IMR-90 (cell line): ENCODE data around the gene CARM1. TPM values are rescaled to one million over a fixed set of nuclear protein-coding genes. Genes with fewer than 3 reads are reported as not detected.

Experiments used
- ATAC-seq: fragments of 200-7000 bp; cut with Tn5 transposase; 2 replicates; pipeline ENCODE4 v1.9.1; 2020; ENCODE audit warnings: low read depth, mild to moderate bottlenecking, moderate library complexity
- BruUV-seq: library from RNA; stranded (reverse); fragments of 400-500 nt; replicated peaks from 2 replicates; lab custom pipeline; 2021; lab: Mats Ljungman, UMichigan
- CTCF ChIA-PET: fragments of 300-600 bp; formaldehyde crosslinking; extraction: SDS; loops from one replicate; lab custom pipeline; 2021; ENCODE audit warnings: antibody characterized with exemption; lab: Yijun Ruan, JAX
- POLR2A ChIA-PET: fragments of 300-600 bp; sonication (Branson Sonifier 250); formaldehyde crosslinking; loops from one replicate; lab custom pipeline; 2022; ENCODE audit warnings: antibody characterized with exemption; ENCODE audit not compliant: unreplicated experiment; lab: Charles Lee
- DNase-seq: peaks from one replicate; pipeline ENCODE4 v3.0.0; 2013
- H2AFZ ChIP-seq: replicated peaks from 2 replicates; pipeline ENCODE3; 2013; ENCODE audit warnings: low read length, mild to moderate bottlenecking; ENCODE audit not compliant: poor library complexity
- H2AK5ac ChIP-seq: 2 replicates; pipeline ENCODE4 v1.6.1; 2013; ENCODE audit warnings: low read depth, low read length, inconsistent platforms
- H2AK9ac ChIP-seq: replicated peaks from 2 replicates; pipeline ENCODE3; 2013; ENCODE audit warnings: mild to moderate bottlenecking, low read depth, low read length, moderate library complexity; ENCODE audit not compliant: poor library complexity
- H2BK120ac ChIP-seq: 2 replicates; pipeline ENCODE4 v1.6.1; 2013; ENCODE audit warnings: low read depth, low read length, inconsistent platforms
- H2BK15ac ChIP-seq: 3 replicates; pipeline ENCODE4 v1.6.1; 2013; ENCODE audit warnings: low read depth, low read length, inconsistent platforms
- H2BK20ac ChIP-seq: 2 replicates; pipeline ENCODE4 v1.6.1; 2013; ENCODE audit warnings: low read depth, mild to moderate bottlenecking, inconsistent platforms, low read length, moderate library complexity
- H2BK5ac ChIP-seq: 2 replicates; pipeline ENCODE4 v1.6.1; 2013; ENCODE audit warnings: mild to moderate bottlenecking, low read depth, low read length, inconsistent platforms; ENCODE audit not compliant: poor library complexity, severe bottlenecking
- H3K14ac ChIP-seq: replicated peaks from 2 replicates; pipeline ENCODE4 v1.6.1; 2013; ENCODE audit warnings: low read depth, low read length, inconsistent platforms
- H3K18ac ChIP-seq: 2 replicates; pipeline ENCODE4 v1.6.1; 2013; ENCODE audit warnings: low read depth, low read length, control low read depth
- H3K23ac ChIP-seq: 2 replicates; pipeline ENCODE4 v1.6.1; 2013; ENCODE audit warnings: low read depth, low read length, inconsistent platforms
- H3K27ac ChIP-seq: 2 replicates; pipeline ENCODE4 v1.5.1; 2013; ENCODE audit warnings: mild to moderate bottlenecking, control low read depth, low read length; ENCODE audit not compliant: insufficient read depth
- H3K27me3 ChIP-seq: 2 replicates; pipeline ENCODE4 v1.6.1; 2013; ENCODE audit warnings: low read length; ENCODE audit not compliant: control insufficient read depth, insufficient read depth
- H3K36me3 ChIP-seq: 2 replicates; pipeline ENCODE4 v1.6.1; 2013; ENCODE audit warnings: low read length, mixed read lengths; ENCODE audit not compliant: control insufficient read depth, insufficient read depth
- H3K4ac ChIP-seq: 2 replicates; pipeline ENCODE4 v1.6.1; 2013; ENCODE audit warnings: low read depth, low read length, inconsistent platforms
- H3K4me1 ChIP-seq: 2 replicates; pipeline ENCODE4 v1.6.1; 2013; ENCODE audit warnings: low read length, mixed read lengths; ENCODE audit not compliant: control insufficient read depth, insufficient read depth
- H3K4me2 ChIP-seq: 2 replicates; pipeline ENCODE4 v1.6.1; 2013; ENCODE audit warnings: low read depth, mild to moderate bottlenecking, control low read depth, low read length, moderate library complexity
- H3K4me3 ChIP-seq: 2 replicates; pipeline ENCODE4 v1.5.1; 2013; ENCODE audit warnings: low read depth, mild to moderate bottlenecking, control low read depth, low read length, moderate library complexity; ENCODE audit not compliant: insufficient read depth
- H3K56ac ChIP-seq: 2 replicates; pipeline ENCODE4 v1.6.1; 2013; ENCODE audit warnings: low read length, inconsistent platforms; ENCODE audit not compliant: insufficient read depth; ENCODE audit errors: extremely low read depth
- H3K79me1 ChIP-seq, 2 experiments: 2 replicates each; pipeline ENCODE4 v1.6.1; 2013; ENCODE audit warnings: low read length in 2 of 2, inconsistent platforms in 1 of 2, low read depth in 1 of 2
- H3K9ac ChIP-seq: 2 replicates; pipeline ENCODE4 v1.6.1; 2013; ENCODE audit warnings: low read depth, low read length, control low read depth
- H3K9me1 ChIP-seq: 2 replicates; pipeline ENCODE4 v1.6.1; 2013; ENCODE audit warnings: low read length, inconsistent platforms; ENCODE audit not compliant: insufficient read depth
- H3K9me3 ChIP-seq: 2 replicates; pipeline ENCODE4 v1.6.1; 2013; ENCODE audit warnings: low read length; ENCODE audit not compliant: control insufficient read depth, insufficient read depth
- H4K20me1 ChIP-seq: 2 replicates; pipeline ENCODE4 v1.6.1; 2013; ENCODE audit warnings: low read length, inconsistent platforms; ENCODE audit not compliant: insufficient read depth
- H4K5ac ChIP-seq: 2 replicates; pipeline ENCODE4 v1.6.1; 2013; ENCODE audit warnings: mild to moderate bottlenecking, low read depth, low read length, control low read depth
- H4K8ac ChIP-seq, 2 experiments: 2 replicates each; pipeline ENCODE4 v1.6.1; 2013; ENCODE audit warnings: low read depth in 2 of 2, low read length in 2 of 2, control low read depth in 1 of 2, inconsistent platforms in 1 of 2
- H4K91ac ChIP-seq: 2 replicates; pipeline ENCODE4 v1.6.1; 2013; ENCODE audit warnings: low read depth, low read length, inconsistent platforms; ENCODE audit not compliant: insufficient read depth
- BHLHE40 ChIP-seq: fragments of 150-350 bp; IDR thresholded peaks from 2 replicates; pipeline ENCODE4 v1.6.1; 2016; ENCODE audit warnings: mild to moderate bottlenecking, low read depth, low read length
- CEBPB ChIP-seq: IDR thresholded peaks from 2 replicates; pipeline ENCODE4 v1.6.1; 2012; ENCODE audit warnings: low read depth, low read length, improper control_type of control experiment
- CHD1 ChIP-seq: IDR thresholded peaks from 2 replicates; pipeline ENCODE4 v1.6.1; 2012; ENCODE audit warnings: low read depth, low read length, improper control_type of control experiment
- CTCF ChIP-seq: conservative IDR thresholded peaks from 2 replicates; pipeline ENCODE4 v1.5.1; 2012; ENCODE audit warnings: mild to moderate bottlenecking, low read depth, low read length, improper control_type of control experiment
- FOS ChIP-seq: fragments of 150-350 bp; IDR thresholded peaks from 2 replicates; pipeline ENCODE4 v1.6.1; 2016; ENCODE audit warnings: low read depth, low read length
- MAFK ChIP-seq: IDR thresholded peaks from 2 replicates; pipeline ENCODE4 v1.6.1; 2012; ENCODE audit warnings: low read depth, low read length, improper control_type of control experiment
- MAZ ChIP-seq: IDR thresholded peaks from 2 replicates; pipeline ENCODE4 v1.6.1; 2012; ENCODE audit warnings: low read depth, mild to moderate bottlenecking, low read length, improper control_type of control experiment, moderate library complexity, borderline replicate concordance
- MXI1 ChIP-seq: IDR thresholded peaks from 2 replicates; pipeline ENCODE4 v1.6.1; 2012; ENCODE audit warnings: low read depth, mild to moderate bottlenecking, low read length, moderate library complexity, borderline replicate concordance
- NFE2L2 ChIP-seq: fragments of 150-350 bp; IDR thresholded peaks from 2 replicates; pipeline ENCODE4 v1.6.1; 2016; ENCODE audit warnings: low read depth, mild to moderate bottlenecking, low read length
- POLR2A ChIP-seq: IDR thresholded peaks from 2 replicates; pipeline ENCODE4 v1.6.1; 2012; ENCODE audit warnings: mild to moderate bottlenecking, low read depth, low read length
- RAD21 ChIP-seq: IDR thresholded peaks from 2 replicates; pipeline ENCODE4 v1.6.1; 2012; ENCODE audit warnings: low read length, improper control_type of control experiment
- RCOR1 ChIP-seq: IDR thresholded peaks from 2 replicates; pipeline ENCODE4 v1.6.1; 2012; ENCODE audit warnings: mild to moderate bottlenecking, low read length, improper control_type of control experiment; ENCODE audit not compliant: insufficient replicate concordance
- RFX5 ChIP-seq: IDR thresholded peaks from 2 replicates; pipeline ENCODE4 v1.8.0; 2012; ENCODE audit warnings: low read depth, mild to moderate bottlenecking, low read length, moderate library complexity
- SMC3 ChIP-seq: fragments of 150-350 bp; IDR thresholded peaks from 2 replicates; pipeline ENCODE4 v1.6.1; 2016; ENCODE audit warnings: low read depth, mild to moderate bottlenecking, antibody characterized with exemption, low read length, moderate library complexity
- WGBS, 2 experiments: methylation state at CpG; one replicate each; pipeline versions ENCODE4 v1.1.5 to v1.1.7; 2013; ENCODE audit warnings: missing lambda C conversion rate in 2 of 2; ENCODE audit not compliant: insufficient read length in 1 of 2; ENCODE audit errors: extremely low coverage in 2 of 2; 5-methylcytosine and 5-hydroxymethylcytosine counted together
- dilution Hi-C: fragments of 300-500 bp; cut with HindIII; formaldehyde crosslinking; loops from one replicate; pipeline ENCODE4 v1.14.3; 2018; ENCODE audit warnings: low sequenced_read_pairs; ENCODE audit not compliant: unreplicated experiment
- in situ Hi-C: fragments of 300-500 bp; cut with MboI; formaldehyde crosslinking; loops from 3 replicates; pipeline ENCODE4 v1.14.3; 2019; ENCODE audit warnings: low sequenced_read_pairs, inconsistent platforms, mixed read lengths
- intact Hi-C: fragments of 100-400 bp; cut with micrococcal nuclease; formaldehyde crosslinking; loops from 2 replicates; pipeline ENCODE4 v1.10.0; 2022
- polyA plus RNA-seq, 3 experiments: library from polyadenylated mRNA; depleted of rRNA; stranded (reverse); fragments of >200 nt; gene quantifications; 2 replicates each; pipeline ENCODE4 v1.2.3, GENCODE V29; 2012; ENCODE audit warnings: low replicate concordance in 1 of 3
- total RNA-seq: library from RNA; depleted of rRNA; stranded (reverse); fragments of >200 nt; gene quantifications from 2 replicates; pipeline ENCODE4 v1.2.3, GENCODE V29; 2012
- TF ChIP-seq, protein P1 (sequence below): fragments of 150-350 bp; IDR thresholded peaks from 2 replicates; pipeline ENCODE4 v1.6.1; 2016; ENCODE audit warnings: low read depth, mild to moderate bottlenecking, low read length, moderate library complexity, borderline replicate concordance

CARM1 gene
- total and polyA plus RNA-seq, 2 of the 4 experiments (the other 2 are of a cell fraction) = 20.3 to 67.1 TPM

DNA sequence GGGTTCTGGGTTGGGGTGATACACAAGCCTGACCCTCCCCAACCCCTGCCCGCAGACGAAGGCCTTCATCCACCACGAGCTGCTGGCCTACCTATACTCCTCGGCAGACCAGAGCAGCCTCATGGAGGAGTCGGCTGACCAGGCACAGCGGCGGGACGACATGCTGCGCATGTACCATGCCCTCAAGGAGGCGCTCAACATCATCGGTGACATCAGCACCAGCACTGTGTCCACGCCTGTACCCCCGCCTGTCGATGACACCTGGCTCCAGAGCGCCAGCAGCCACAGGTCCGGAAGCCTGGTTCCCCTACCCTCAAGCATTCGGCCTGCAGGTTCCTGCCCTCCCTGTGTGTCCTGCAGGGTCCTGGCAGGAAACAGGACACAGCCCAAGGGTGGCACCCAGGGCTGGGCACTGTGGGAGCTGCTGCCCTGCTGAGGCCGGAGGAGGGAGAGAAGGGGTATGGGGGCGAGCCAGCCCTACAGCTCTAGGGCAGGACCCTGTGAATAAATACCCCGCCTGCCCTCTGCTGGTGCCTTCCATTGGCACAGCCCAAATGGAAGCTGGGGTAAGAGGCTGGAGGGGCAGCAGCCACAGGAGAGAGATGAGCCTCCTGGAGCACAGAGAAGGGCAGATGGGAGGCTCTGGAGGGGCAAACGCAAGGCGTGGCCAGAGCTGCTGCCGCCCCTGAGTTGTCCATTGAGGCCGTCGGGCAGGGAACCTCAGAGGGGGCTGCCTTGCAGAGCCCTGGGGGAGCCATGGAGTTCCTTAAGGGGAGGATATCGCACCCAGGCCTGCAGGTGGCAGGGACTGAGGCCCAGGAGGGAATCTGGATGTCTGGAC, 42.2 kb upstream of the CARM1 start:
- in situ Hi-C loops = no loop called here
- H4K91ac ChIP-seq = no peak overlapping the region
- H3K23ac ChIP-seq = no peak overlapping the region
- H4K20me1 ChIP-seq = no peaks in the 10 kb centered on the region; the same call in 1 of the 2 replicates
- no peak overlapping the region for H3K9ac ChIP-seq
- H2AFZ ChIP-seq = peak overlapping the region; percentile 43
- no peak overlapping the region for H2BK20ac ChIP-seq
- no peak overlapping the region for H3K4ac ChIP-seq
- no peaks in the 10 kb centered on the region; a peak in 1 of 4 replicates for H3K79me1 ChIP-seq
- H3K4me3 ChIP-seq = no peak overlapping the region
- H3K4me1 ChIP-seq = no peaks in the 10 kb centered on the region
- ATAC-seq (peak; percentile 22; the same call in 1 of the 2 replicates), DNase-seq (no peak)
- no peak overlapping the region for H3K18ac ChIP-seq
- dilution Hi-C loops = no loop called here
- no peak overlapping the region for H2AK5ac ChIP-seq
- no peak overlapping the region for H4K8ac ChIP-seq
- no peak overlapping the region for H3K14ac ChIP-seq
- no peaks in the 10 kb centered on the region for H3K27me3 ChIP-seq
- no peak overlapping the region for H2BK120ac ChIP-seq
- no peak overlapping the region for H2BK5ac ChIP-seq
- H3K36me3 ChIP-seq = peaks cover 59% of the 10 kb centered on the region
- H3K27ac ChIP-seq = no peak overlapping the region
- no peak overlapping the region for H4K5ac ChIP-seq
- intact Hi-C loops = no loop called here
- CTCF ChIA-PET = interaction anchor here (1.1 kb wide), 1 partner anchor 35 kb away, joined by 3 read pairs; no protein-coding TSS in a partner anchor
- no peak overlapping the region for H3K56ac ChIP-seq
- WGBS, 2 experiments = 93% methylated on average over 13 of the region's 26 CpGs; no CpG with 5 or more reads in 1 of the 2 experiments
- BruUV-seq = no TSS peak
- no peak overlapping the region for H3K4me2 ChIP-seq
- peak overlapping the region; percentile 55 for H2AK9ac ChIP-seq
- no peaks in the 10 kb centered on the region for H3K9me3 ChIP-seq
- no peak overlapping the region for H2BK15ac ChIP-seq
- POLR2A ChIA-PET = no interaction called here
- no peaks in the 10 kb centered on the region for H3K9me1 ChIP-seq
- TF ChIP-seq RFX5 = no peak
- no peak for TF ChIP-seq FOS
- TF ChIP-seq MAZ = no peak
- no peak for TF ChIP-seq RAD21
- TF ChIP-seq RCOR1 = no peak
- TF ChIP-seq SMC3 = no peak
- TF ChIP-seq NFE2L2 = no peak
- no peak for TF ChIP-seq MXI1
- no peak for TF ChIP-seq BHLHE40
- no peak for TF ChIP-seq CHD1
- no peak for TF ChIP-seq POLR2A
- no peak for TF ChIP-seq MAFK
- TF ChIP-seq, protein P1, sequence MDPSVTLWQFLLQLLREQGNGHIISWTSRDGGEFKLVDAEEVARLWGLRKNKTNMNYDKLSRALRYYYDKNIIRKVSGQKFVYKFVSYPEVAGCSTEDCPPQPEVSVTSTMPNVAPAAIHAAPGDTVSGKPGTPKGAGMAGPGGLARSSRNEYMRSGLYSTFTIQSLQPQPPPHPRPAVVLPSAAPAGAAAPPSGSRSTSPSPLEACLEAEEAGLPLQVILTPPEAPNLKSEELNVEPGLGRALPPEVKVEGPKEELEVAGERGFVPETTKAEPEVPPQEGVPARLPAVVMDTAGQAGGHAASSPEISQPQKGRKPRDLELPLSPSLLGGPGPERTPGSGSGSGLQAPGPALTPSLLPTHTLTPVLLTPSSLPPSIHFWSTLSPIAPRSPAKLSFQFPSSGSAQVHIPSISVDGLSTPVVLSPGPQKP = no peak
- TF ChIP-seq CEBPB = no peak
- no peak for TF ChIP-seq CTCF
